ENCODE data around the gene FOXR1.

FOXR1 gene

GRCh38 chr11:119018074-119018938, 46.7 kb downstream of the FOXR1 start, which contains the start of the genes RPS25 and TRAPPC4:
RPS25 (minus strand) TSS chr11:119018343; CDS start chr11:119018284, 59 bp downstream.
TRAPPC4 (plus strand) TSS chr11:119018766; CDS start chr11:119018796, 30 bp downstream.
- DNase-seq (ENCODE audit: low spot score), result peak; percentile 90
- H3K4ac ChIP-seq (ENCODE audit: low read length), result no peak within 1 kb of the TSS
- H3K4me3 ChIP-seq (ENCODE audit: low read length in 2 of 2), result peak within 1 kb of the TSS; percentile 80 to 93
- H2AFZ ChIP-seq (ENCODE audit: low read length), result peak within 1 kb of the TSS; percentile 96
- H2AK5ac ChIP-seq (ENCODE audit: low read depth, low read length), result peak within 1 kb of the TSS; percentile 87
- H2BK15ac ChIP-seq (ENCODE audit: low read length), result peak within 1 kb of the TSS; percentile 61
- H3K9ac ChIP-seq (ENCODE audit: low read depth, low read length, poor library complexity), result peak within 1 kb of the TSS; percentile 99
- peak within 1 kb of the TSS; percentile 97 for H3K18ac ChIP-seq (ENCODE audit: low read length)
- H3K36me3 ChIP-seq (replicated peaks in 1 of 2; ENCODE audit: control insufficient read depth in 2 of 2, insufficient read depth in 2 of 2, low read length in 2 of 2), result peaks cover 35 to 76% of the 10 kb centered on the region in 2 donors
- H2BK12ac ChIP-seq (ENCODE audit: low read length), result peak within 1 kb of the TSS; percentile 53
- H3K14ac ChIP-seq (ENCODE audit: low read length), result peak within 1 kb of the TSS; percentile 97
- no peak within 1 kb of the TSS for H4K8ac ChIP-seq (ENCODE audit: low read depth, low read length)
- H3K4me1 ChIP-seq (ENCODE audit: control insufficient read depth in 2 of 2, insufficient read depth in 1 of 2, low read depth in 1 of 2, low read length in 2 of 2), result peaks cover 5 to 8% of the 10 kb centered on the region in 2 donors
- H3K4me2 ChIP-seq (ENCODE audit: insufficient read depth, low read length, poor library complexity, severe bottlenecking), result peak within 1 kb of the TSS; percentile 79
- peak within 1 kb of the TSS; percentile 99 for H3K23ac ChIP-seq (ENCODE audit: low read depth, low read length, poor library complexity)
- H3K27me3 ChIP-seq (ENCODE audit: control insufficient read depth in 3 of 3, insufficient read depth in 3 of 3, low read depth in 1 of 3, low read length in 3 of 3), result no peaks in the 10 kb centered on the region
- peak within 1 kb of the TSS; percentile 91 for H3K27ac ChIP-seq (replicated peaks; ENCODE audit: low read length)
- H2BK5ac ChIP-seq (ENCODE audit: low read length), result peak within 1 kb of the TSS; percentile 83
- H2BK120ac ChIP-seq (ENCODE audit: low read depth, low read length), result no peak within 1 kb of the TSS
- whole genome bisulfite sequencing, 2 donors (ENCODE audit: extremely low coverage in 2 of 2, insufficient read length in 2 of 2, insufficient replicate concordance in 1 of 2), result no CpG with 5 or more reads among the region's 63 CpGs
- peaks cover 0 to 2% of the 10 kb centered on the region in 2 donors for H3K9me3 ChIP-seq (replicated peaks in 1 of 2; ENCODE audit: control insufficient read depth in 2 of 2, insufficient read depth in 1 of 2, low read depth in 1 of 2, low read length in 2 of 2)
- no peak within 1 kb of the TSS for H4K91ac ChIP-seq (ENCODE audit: low read depth, low read length, poor library complexity)
- peaks cover 7% of the 10 kb centered on the region for H3K79me1 ChIP-seq (ENCODE audit: low read depth, low read length)

- Histone ChIP-seq H3K4me2 (ENCODE audit: insufficient read depth, low read length, poor library complexity, severe bottlenecking) (no peak overlapping the region), H3K23ac (ENCODE audit: low read depth, low read length, poor library complexity) (peak overlapping the region; percentile 22), H3K4ac (ENCODE audit: low read length) (no peak overlapping the region), H3K9ac (ENCODE audit: low read depth, low read length, poor library complexity) (no peak overlapping the region), H3K27me3 (ENCODE audit: control insufficient read depth in 3 of 3, insufficient read depth in 3 of 3, low read depth in 1 of 3, low read length in 3 of 3) (no peaks in the 10 kb centered on the region), H4K8ac (ENCODE audit: low read depth, low read length) (no peak overlapping the region), H2BK120ac (ENCODE audit: low read depth, low read length) (no peak overlapping the region), H2BK5ac (ENCODE audit: low read length) (no peak overlapping the region), H3K4me3 (ENCODE audit: low read length in 2 of 2) (peak overlapping the region in 1 of 2 donors; percentile 80), H3K14ac (ENCODE audit: low read length) (no peak overlapping the region), H2AK5ac (ENCODE audit: low read depth, low read length) (no peak overlapping the region), H3K79me1 (ENCODE audit: low read depth, low read length) (peaks cover 7% of the 10 kb centered on the region), H3K36me3 (replicated peaks in 1 of 2; ENCODE audit: control insufficient read depth in 2 of 2, insufficient read depth in 2 of 2, low read length in 2 of 2) (peaks cover 38 to 79% of the 10 kb centered on the region in 2 donors), H4K91ac (ENCODE audit: low read depth, low read length, poor library complexity) (no peak overlapping the region), H3K27ac (replicated peaks; ENCODE audit: low read length) (no peak overlapping the region), H2BK12ac (ENCODE audit: low read length) (no peak overlapping the region), H2AFZ (ENCODE audit: low read length) (no peak overlapping the region), H3K4me1 (ENCODE audit: control insufficient read depth in 2 of 2, insufficient read depth in 1 of 2, low read depth in 1 of 2, low read length in 2 of 2) (peaks cover 5 to 8% of the 10 kb centered on the region in 2 donors), H3K9me3 (replicated peaks in 1 of 2; ENCODE audit: control insufficient read depth in 2 of 2, insufficient read depth in 1 of 2, low read depth in 1 of 2, low read length in 2 of 2) (peaks cover 0 to 2% of the 10 kb centered on the region in 2 donors), H3K18ac (ENCODE audit: low read length) (no peak overlapping the region), H2BK15ac (ENCODE audit: low read length) (no peak overlapping the region)
- no peak for DNase-seq (ENCODE audit: low spot score)
- no CpG with 5 or more reads among the region's 2 CpGs for WGBS, 2 donors (ENCODE audit: extremely low coverage in 2 of 2, insufficient read length in 2 of 2, insufficient replicate concordance in 1 of 2)
Observed at GRCh38 chr11:119019996-119020395, 48.4 kb downstream of the FOXR1 start.

DNA sequence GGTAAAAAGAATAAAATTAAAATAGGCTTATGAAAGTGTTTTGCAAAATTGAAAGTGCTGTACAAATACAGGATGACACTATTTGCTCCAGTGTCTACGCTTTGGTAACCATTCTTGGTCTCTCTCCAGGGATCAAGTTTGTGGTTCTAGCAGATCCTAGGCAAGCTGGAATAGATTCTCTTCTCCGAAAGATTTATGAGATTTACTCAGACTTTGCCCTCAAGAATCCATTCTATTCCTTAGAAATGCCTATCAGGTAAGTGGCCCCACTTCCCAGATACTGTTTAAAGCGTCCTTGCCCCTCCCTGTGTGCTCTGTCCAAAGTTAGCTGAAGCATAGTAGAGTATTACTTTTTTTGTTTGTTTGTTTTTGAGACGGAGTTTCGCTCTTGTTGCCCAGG, 50.1 kb downstream of the FOXR1 start:
- no peak overlapping the region for H4K8ac ChIP-seq (ENCODE audit: low read depth, low read length)
- H3K36me3 ChIP-seq (replicated peaks in 1 of 2; ENCODE audit: control insufficient read depth in 2 of 2, insufficient read depth in 2 of 2, low read length in 2 of 2), result peaks cover 42 to 79% of the 10 kb centered on the region in 2 donors
- H2BK15ac ChIP-seq (ENCODE audit: low read length), result no peak overlapping the region

GRCh38 chr11:119023741-119024140, 52.2 kb downstream of the FOXR1 start:
- Histone ChIP-seq H4K8ac (ENCODE audit: low read depth, low read length) (no peak overlapping the region), H3K4me1 (ENCODE audit: control insufficient read depth in 2 of 2, insufficient read depth in 1 of 2, low read depth in 1 of 2, low read length in 2 of 2) (peaks cover 0 to 4% of the 10 kb centered on the region in 2 donors), H3K9me3 (replicated peaks in 1 of 2; ENCODE audit: control insufficient read depth in 2 of 2, insufficient read depth in 1 of 2, low read depth in 1 of 2, low read length in 2 of 2) (peaks cover 0 to 2% of the 10 kb centered on the region in 2 donors), H3K27ac (replicated peaks; ENCODE audit: low read length) (no peak overlapping the region), H3K14ac (ENCODE audit: low read length) (no peak overlapping the region), H3K9ac (ENCODE audit: low read depth, low read length, poor library complexity) (no peak overlapping the region), H3K23ac (ENCODE audit: low read depth, low read length, poor library complexity) (no peak overlapping the region), H3K18ac (ENCODE audit: low read length) (no peak overlapping the region), H4K91ac (ENCODE audit: low read depth, low read length, poor library complexity) (no peak overlapping the region), H2BK120ac (ENCODE audit: low read depth, low read length) (no peak overlapping the region), H3K4ac (ENCODE audit: low read length) (no peak overlapping the region), H3K4me3 (ENCODE audit: low read length in 2 of 2) (no peak overlapping the region), H2AFZ (ENCODE audit: low read length) (no peak overlapping the region), H2BK5ac (ENCODE audit: low read length) (no peak overlapping the region), H2BK15ac (ENCODE audit: low read length) (no peak overlapping the region), H3K36me3 (replicated peaks in 1 of 2; ENCODE audit: control insufficient read depth in 2 of 2, insufficient read depth in 2 of 2, low read length in 2 of 2) (peaks cover 57 to 88% of the 10 kb centered on the region in 2 donors), H2BK12ac (ENCODE audit: low read length) (no peak overlapping the region), H2AK5ac (ENCODE audit: low read depth, low read length) (no peak overlapping the region), H3K4me2 (ENCODE audit: insufficient read depth, low read length, poor library complexity, severe bottlenecking) (no peak overlapping the region), H3K27me3 (ENCODE audit: control insufficient read depth in 3 of 3, insufficient read depth in 3 of 3, low read depth in 1 of 3, low read length in 3 of 3) (no peaks in the 10 kb centered on the region), H3K79me1 (ENCODE audit: low read depth, low read length) (peaks cover 13% of the 10 kb centered on the region)
- DNase-seq (ENCODE audit: low spot score), result no peak

More for the DNA sequence above, 50.1 kb downstream of the FOXR1 start:
- no peaks in the 10 kb centered on the region for H3K27me3 ChIP-seq (ENCODE audit: control insufficient read depth in 3 of 3, insufficient read depth in 3 of 3, low read depth in 1 of 3, low read length in 3 of 3)
- no peak overlapping the region for H3K4me2 ChIP-seq (ENCODE audit: insufficient read depth, low read length, poor library complexity, severe bottlenecking)
- H2AFZ ChIP-seq (ENCODE audit: low read length), result no peak overlapping the region
- H3K4me3 ChIP-seq (ENCODE audit: low read length in 2 of 2), result no peak overlapping the region
- no peak overlapping the region for H2AK5ac ChIP-seq (ENCODE audit: low read depth, low read length)
- H3K9ac ChIP-seq (ENCODE audit: low read depth, low read length, poor library complexity), result no peak overlapping the region
- peaks cover 5 to 7% of the 10 kb centered on the region in 2 donors for H3K4me1 ChIP-seq (ENCODE audit: control insufficient read depth in 2 of 2, insufficient read depth in 1 of 2, low read depth in 1 of 2, low read length in 2 of 2)
- DNase-seq (ENCODE audit: low spot score), result no peak
- no peak overlapping the region for H3K23ac ChIP-seq (ENCODE audit: low read depth, low read length, poor library complexity)
- H3K18ac ChIP-seq (ENCODE audit: low read length), result no peak overlapping the region
- no peak overlapping the region for H2BK12ac ChIP-seq (ENCODE audit: low read length)
- no peak overlapping the region for H2BK5ac ChIP-seq (ENCODE audit: low read length)
- no peak overlapping the region for H4K91ac ChIP-seq (ENCODE audit: low read depth, low read length, poor library complexity)
- H2BK120ac ChIP-seq (ENCODE audit: low read depth, low read length), result no peak overlapping the region
- peaks cover 0 to 2% of the 10 kb centered on the region in 2 donors for H3K9me3 ChIP-seq (replicated peaks in 1 of 2; ENCODE audit: control insufficient read depth in 2 of 2, insufficient read depth in 1 of 2, low read depth in 1 of 2, low read length in 2 of 2)
- no peak overlapping the region for H3K27ac ChIP-seq (replicated peaks; ENCODE audit: low read length)
- H3K14ac ChIP-seq (ENCODE audit: low read length), result no peak overlapping the region
- no peak overlapping the region for H3K4ac ChIP-seq (ENCODE audit: low read length)
- peaks cover 12% of the 10 kb centered on the region for H3K79me1 ChIP-seq (ENCODE audit: low read depth, low read length)
- no CpG with 5 or more reads among the region's 5 CpGs for WGBS, 2 donors (ENCODE audit: extremely low coverage in 2 of 2, insufficient read length in 2 of 2, insufficient replicate concordance in 1 of 2)
